Measurements from ENCODE around the gene FUCA1.
"Not testable (repeated sequence)": the region's sequence is repeated elsewhere in the genome, so short reads cannot be mapped to it uniquely, and the experiment has no call there.

DNA sequence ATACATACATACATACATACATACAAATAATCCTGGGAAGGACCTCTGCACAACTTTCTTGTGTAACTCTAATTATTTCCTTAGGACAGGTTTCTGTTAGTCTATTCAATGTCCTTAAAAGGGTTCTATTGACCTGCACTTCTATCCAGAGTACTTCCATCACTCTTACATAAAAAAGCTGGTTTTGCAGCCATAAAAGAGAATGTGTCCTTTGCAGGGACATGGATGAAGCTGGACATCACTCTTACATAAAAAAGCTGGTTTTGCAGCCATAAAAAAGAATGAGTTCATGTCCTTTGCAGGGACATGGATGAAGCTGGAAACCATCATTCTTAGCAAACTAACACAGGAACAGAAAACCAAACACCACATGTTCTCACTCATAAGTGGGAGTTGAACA lies 16.7 kb downstream of the FUCA1 start:
- TF ChIP-seq, protein P1, sequence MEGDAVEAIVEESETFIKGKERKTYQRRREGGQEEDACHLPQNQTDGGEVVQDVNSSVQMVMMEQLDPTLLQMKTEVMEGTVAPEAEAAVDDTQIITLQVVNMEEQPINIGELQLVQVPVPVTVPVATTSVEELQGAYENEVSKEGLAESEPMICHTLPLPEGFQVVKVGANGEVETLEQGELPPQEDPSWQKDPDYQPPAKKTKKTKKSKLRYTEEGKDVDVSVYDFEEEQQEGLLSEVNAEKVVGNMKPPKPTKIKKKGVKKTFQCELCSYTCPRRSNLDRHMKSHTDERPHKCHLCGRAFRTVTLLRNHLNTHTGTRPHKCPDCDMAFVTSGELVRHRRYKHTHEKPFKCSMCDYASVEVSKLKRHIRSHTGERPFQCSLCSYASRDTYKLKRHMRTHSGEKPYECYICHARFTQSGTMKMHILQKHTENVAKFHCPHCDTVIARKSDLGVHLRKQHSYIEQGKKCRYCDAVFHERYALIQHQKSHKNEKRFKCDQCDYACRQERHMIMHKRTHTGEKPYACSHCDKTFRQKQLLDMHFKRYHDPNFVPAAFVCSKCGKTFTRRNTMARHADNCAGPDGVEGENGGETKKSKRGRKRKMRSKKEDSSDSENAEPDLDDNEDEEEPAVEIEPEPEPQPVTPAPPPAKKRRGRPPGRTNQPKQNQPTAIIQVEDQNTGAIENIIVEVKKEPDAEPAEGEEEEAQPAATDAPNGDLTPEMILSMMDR (IDR thresholded peaks at IDR 0.05): not testable (repeated sequence)
- not testable (repeated sequence) for TF ChIP-seq EP300 (IDR thresholded peaks at IDR 0.05)

All from tibial nerve (tissue), 4 donors.